SIG-M5 (cell line): ENCODE results near the gene CLK3.
"Not testable (repeated sequence)": the region's sequence is repeated elsewhere in the genome, so short reads cannot be mapped to it uniquely, and the experiment has no call there.

ENCODE experiments used
- DNase-seq: peaks from one replicate; lab custom pipeline; 2025; lab: John Stamatoyannopoulos, UW

CLK3 gene

DNA sequence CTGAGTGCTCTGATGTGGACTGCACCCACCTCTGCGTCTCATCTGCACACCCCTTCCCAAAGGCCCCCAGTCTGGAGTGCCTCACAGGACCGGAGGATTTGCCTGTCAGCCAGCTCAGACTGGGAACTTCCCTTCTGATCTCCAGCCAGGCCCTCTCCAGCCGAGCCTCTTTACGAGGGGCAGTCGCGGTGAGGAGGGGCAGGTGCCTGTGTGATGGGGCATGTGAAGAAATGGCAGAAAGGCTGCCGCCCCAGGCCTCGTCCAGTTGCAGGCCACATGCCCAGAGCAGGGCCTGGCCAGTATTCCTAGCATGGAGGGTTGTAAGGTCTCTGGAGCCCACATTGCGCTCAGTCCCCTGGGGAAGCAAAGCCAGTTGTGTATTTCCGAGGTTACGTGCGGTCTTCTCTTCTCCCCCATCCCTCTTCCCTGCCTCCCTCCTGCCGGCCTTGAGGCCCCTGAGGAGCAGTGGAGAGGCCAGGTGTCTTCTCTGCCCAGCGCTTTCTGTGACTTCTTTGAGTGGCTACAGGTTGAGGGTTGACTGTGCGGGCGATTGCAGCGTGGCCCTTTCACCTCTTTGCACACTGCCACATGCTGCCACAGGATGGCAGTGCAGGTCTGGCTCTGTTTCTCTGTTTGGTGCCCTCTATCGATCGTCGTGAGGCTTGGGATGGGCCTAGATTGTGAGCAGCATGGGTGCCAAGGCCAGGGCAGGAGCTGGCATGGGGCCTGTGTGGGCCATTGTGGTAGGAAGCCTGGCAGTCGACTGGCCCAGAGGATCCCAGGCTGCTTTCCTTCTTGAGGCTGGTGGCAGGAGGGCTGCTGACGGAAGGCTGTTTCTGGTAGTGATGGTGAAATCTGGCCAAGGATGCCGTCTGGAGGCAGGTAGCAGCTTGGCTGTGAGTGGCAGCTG is 5.3 kb downstream of the CLK3 start:
- DNase-seq, result peak; percentile 21

DNA sequence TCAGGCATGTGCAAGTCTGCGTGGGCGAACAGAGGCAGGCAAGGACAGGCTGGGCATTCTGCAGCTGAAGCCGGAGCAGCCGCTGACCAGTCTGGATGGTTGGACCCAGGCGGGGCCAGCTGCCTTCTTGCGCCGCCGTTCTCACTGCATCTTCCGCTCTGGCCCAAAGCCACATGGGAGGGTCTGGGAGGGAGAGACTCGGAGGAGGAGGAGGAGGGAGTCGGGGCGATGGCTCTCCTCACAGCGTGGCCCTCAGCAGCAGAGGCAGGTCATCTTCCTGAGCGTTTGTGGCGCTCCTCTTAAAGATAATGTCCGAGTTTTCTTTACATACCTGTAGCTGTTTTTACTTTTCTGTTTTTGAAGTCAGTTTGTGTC is 5.9 kb downstream of the CLK3 start:
- DNase-seq, result no peak

DNA sequence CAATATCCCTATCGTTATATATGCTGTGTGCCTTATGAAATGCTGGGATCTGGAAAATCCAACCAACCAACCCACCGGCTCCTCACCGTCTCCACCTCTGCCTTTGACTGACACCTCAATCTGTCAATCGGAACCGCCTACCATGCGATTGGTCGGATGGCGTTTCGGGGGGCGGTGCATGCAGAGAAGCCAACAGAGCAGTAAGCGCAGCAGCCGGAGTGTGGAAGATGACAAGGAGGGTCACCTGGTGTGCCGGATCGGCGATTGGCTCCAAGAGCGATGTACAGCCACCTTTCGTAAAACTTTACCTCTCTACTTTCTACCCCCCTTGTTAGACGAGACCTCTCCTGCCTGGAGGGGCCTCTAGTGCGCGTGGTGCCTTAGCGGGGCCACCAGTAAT is 6.3 kb downstream of the CLK3 start:
- no peak for DNase-seq

DNA sequence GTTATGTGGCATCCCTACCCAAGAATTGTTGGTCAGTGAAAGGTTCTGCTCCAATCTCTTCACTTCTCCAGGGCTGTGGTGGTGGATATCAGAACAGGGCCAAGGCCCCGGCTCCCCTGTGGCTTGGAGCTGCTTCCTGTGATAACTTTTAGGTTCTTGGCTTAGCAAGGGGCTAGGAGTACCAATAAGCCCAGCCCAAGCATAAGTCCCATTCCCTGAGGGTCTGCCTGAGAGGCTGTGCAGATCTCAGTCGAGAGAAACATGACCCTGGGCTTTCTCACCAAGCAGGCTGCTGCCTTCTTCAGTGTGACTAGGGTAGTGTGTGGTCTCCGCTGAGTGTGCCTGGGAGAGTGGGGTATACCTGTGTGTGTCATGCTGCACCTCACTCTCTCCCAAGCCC is 7.1 kb downstream of the CLK3 start:
- DNase-seq, result no peak

DNA sequence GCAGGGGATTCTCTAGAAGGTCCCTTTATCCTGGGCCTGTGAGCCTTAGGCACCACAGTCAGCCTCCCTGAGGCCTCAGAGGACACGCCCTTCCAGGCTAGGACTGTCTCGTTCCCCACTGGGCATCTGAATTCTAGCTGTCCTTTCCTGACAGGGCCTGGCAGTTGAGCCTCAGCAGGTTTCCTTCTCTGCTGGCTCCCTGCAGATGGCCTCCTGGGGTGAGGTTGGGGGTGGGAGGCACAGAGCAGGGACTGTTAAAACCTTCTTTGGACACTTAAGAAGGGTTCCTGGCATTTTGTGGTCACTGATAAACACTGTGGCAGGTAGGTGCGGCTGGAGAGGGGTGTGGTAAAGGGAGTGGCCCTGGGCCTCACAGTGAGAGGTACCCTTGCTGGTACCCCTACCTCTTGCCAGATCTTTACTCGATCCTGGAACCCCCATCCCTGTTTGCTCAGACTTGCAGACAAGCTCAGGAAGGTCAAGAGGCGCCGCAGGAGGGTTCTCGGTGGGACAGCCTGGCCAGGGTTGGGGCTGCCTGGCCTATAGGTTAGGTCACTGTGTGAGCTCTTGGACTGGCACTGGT is 8.5 kb downstream of the CLK3 start:
- DNase-seq, result no peak

DNA sequence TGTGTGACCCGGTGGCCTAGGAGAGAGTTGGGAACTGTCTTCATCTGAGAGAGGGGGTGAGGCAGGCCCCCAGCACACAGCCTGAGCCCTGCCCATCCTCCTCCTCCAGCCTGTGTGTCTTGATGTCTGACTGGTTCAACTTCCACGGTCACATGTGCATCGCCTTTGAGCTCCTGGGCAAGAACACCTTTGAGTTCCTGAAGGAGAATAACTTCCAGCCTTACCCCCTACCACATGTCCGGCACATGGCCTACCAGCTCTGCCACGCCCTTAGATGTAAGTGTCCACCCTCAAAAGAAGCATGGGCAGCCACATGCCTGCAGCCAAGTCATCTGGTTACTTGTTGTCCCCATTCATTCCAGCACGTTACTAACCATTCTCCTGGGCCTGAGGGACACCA is 10.1 kb downstream of the CLK3 start:
- no peak for DNase-seq

DNA sequence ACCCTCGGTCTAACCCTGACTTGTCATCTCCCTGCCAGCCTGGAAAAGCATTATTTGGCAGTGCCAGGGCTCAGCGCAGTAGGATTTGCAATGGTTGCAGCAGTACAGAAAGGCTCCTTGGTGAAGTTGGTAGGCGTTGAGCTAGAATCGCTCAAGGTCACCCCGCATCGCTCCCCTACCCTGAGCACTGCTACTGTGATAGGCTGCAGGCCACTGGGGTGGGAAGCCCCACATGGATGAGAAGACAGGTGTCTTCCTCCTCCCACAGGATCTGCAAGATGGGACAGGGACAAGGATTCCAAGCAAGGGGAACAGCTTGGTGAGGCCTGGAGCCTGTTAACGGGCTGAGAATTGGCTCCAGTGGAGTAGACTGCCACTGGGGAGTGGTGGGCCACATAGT is 10.7 kb downstream of the CLK3 start:
- DNase-seq, result no peak

DNA sequence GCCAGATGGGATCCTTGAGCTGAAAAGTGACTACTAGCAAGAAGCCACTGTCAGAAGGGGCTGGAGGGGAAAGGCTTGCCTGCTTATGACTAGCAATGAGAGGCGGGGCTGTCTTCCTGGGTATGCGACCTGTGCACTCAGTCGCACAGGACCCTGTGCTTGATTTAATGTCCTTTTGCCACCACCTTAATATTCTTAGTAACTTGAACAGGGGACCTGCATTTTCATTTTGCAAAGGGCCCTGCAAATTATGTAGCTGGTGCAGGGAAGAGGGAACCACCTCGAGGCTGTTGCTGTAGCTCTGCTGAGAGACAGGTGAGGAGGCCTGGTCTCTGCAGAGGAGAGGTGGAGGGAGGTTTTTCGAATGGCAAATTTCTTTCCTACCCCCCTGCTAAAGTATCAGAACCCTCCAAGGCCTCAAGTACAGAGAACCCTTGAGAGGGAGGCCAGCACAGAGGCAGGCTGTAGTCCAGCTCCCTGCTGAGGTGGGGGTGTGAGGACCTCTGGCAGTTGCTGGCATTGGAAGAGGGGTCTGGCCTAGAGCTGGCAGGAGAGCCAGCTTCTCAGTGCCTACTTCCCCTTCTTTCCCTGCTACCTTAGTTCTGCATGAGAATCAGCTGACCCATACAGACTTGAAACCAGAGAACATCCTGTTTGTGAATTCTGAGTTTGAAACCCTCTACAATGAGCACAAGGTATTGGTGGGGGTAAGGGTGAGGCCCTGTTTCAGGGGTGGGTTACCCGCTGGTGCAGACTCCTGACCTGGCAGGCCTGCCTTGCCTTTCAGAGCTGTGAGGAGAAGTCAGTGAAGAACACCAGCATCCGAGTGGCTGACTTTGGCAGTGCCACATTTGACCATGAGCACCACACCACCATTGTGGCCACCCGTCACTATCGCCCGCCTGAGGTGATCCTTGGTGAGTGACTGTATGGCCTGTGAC is 11.4 kb downstream of the CLK3 start:
- DNase-seq, result no peak

DNA sequence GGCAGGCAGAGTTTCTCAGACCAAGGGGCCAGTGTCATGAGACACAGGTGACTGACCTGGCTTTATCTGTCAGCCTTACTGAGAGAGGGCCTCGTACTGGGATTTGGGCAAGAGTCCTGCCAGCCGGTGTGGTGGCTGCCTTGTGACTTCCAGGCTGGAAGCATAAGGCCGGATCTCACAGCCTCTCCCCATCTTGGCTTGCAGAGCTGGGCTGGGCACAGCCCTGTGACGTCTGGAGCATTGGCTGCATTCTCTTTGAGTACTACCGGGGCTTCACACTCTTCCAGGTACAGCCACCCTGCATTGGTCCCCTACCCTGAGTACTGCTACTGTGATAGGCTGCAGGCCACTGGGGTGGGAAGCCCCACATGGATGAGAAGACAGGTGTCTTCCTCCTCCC is 12.1 kb downstream of the CLK3 start:
- DNase-seq, result no peak

DNA sequence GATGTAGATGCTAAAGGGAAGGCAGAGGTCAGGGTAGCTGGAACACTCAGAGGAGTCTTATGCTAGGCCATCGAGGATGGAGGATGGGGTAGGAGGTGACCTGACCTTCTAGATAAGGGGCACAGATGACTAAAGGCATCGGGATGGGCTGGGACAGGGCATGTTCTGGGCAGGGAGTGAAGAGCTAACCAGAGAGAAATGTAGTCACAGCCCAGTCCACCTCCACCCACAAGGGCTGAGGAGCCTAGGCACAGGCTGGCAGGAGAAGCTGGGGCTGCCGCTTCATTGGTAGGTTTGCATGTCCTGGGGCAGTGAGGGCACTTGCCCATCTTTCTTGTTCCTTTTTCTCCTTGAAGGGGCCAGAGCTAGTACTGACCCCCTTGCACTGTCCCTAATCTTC is 12.6 kb downstream of the CLK3 start:
- no peak for DNase-seq

DNA sequence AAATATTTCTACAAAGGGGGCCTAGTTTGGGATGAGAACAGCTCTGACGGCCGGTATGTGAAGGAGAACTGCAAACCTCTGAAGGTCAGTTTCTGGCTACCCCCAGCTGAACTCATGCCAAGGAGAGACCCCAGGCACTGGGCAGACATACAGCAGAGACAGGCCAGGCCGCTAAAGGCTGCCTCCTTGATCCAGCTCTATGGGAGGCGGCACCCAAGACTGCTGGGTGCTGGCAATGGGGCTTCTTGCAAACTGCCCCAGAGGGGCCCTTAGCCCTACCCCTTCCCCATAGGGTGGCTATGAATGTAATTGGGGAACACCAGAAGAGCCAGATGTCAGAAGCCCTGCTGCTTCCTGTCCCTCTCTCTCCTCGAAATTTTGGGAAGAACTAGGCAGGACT is 13.3 kb downstream of the CLK3 start:
- no peak for DNase-seq

DNA sequence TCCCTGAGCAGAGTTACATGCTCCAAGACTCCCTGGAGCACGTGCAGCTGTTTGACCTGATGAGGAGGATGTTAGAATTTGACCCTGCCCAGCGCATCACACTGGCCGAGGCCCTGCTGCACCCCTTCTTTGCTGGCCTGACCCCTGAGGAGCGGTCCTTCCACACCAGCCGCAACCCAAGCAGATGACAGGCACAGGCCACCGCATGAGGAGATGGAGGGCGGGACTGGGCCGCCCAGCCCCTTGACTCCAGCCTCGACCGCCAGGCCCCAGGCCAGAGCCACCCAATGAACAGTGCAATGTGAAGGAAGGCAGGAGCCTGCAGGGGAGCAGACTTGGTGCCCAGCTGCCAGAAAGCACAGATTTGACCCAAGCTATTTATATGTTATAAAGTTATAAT is 14.1 kb downstream of the CLK3 start:
- DNase-seq, result not testable (repeated sequence)

DNA sequence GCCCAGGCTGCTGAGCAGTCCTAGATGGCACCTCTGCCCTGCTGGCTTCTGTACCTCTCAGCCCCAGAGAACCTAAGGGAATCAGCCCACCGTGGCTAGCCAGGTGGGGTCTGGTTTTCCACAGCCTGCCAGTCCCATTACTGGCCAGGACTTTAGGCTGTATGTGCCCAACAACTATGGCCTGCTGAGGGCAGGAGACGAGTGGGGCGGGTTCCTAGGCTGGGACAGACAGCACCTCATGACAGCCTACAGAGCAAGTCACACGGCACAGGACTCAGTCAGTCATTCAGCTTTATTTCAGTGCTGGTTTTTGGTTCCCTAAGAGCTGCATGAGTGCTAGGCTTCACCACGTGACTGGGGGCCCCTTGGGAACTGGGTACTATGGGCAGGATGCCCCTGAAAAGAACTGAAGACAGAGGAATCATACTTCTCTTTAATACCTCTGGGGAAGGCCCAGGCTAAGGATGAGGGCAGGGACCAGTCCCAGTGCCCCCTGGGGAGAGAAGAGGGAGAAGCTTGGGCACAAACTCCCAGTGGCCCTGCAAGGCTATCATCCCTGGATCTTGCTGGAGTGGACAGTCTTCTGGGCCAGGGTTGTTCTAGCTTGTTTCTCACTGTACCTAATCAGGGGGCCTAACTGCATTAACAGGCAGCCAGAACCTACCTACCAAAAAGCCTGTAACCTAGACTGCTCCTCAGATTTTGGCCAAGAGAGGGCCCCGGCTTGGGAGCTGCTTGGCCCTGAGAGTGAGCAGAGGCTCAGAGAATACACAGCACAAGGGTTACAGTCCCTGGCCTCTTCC is 14.8 kb downstream of the CLK3 start:
- no peak for DNase-seq

DNA sequence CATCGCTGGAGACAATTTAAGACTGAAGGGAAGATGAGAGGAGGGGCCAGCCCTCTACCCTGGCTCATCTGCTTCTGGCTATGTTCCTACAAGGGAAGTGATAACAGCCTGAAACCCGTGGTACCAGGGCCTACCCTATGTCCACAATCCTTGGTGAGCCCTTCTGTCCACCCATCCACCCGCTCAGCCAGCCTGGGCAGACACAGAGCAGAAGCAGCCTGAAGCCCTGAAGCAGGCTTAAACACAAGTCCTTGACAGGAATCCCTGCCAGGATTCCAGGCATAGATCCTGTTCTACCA is 15.4 kb downstream of the CLK3 start:
- no peak for DNase-seq

DNA sequence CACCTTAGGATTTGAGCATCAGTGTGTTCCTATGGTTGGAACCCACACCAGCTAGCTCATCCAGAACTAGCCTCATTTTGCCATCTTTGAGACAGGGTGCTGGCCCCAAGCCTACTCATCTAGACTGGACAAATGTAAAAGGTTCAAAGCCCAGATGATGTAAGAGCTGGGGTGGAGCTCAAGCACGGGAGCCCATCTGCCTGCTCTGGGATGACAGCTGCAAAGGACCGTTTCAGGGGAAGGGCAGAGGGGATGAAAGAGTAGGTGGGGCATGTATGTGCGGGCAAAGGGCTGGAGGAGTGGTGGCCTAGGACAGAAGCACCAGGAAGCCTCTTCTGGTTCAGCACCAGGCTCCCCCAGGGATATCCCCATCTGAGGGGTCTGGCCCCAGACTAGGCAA is 15.8 kb downstream of the CLK3 start:
- DNase-seq, result no peak

DNA sequence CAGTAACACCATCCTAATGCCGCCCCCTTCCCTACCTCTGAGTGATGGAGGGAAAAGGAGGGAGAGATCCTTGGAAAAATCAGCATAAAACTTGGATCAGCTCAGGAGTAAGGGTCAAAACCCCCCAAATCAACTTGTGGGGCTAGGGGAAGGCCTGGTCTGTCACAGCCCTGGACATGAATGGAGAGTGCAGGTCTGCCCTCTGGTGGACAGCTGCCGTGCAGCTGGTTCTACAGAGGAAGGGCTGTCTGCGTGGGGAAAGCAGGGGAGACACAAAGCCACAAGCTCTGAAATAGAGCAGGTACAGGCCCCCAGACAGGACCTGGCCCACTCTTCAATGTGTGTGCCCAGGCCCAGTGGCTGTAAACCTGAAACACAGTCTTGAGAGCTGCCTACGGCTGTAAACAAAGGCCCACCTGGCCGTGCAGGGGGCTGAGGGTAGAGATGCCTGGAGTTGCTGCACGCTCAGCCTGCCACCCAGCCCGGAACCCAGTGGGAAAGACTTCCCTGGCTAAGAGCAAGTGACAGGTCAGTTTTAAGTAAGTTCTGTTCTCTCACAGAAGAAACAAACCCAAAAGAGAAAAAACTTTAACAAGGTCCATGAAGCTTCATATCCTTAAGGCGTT is 16.4 kb downstream of the CLK3 start:
- no peak for DNase-seq

DNA sequence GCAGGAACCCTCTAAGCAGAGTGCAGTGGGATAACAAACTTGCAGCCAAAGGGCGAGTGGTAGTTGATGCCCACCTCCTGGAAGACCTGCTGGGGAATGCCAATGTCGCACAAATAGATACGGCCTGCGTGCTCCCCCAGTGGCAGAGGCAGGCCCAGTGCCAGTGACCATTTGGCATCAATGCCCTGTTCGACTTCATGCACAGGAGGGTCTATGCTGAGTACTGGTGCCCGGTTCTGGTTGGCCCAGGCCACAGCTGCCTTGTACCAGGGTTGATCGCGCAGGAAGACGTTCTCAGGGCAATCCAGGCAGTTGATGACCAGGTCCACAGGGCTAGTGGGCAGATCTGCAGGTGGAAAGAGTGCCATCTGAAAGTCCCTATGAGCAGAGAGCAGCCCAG is 17.0 kb downstream of the CLK3 start:
- DNase-seq, result no peak

DNA sequence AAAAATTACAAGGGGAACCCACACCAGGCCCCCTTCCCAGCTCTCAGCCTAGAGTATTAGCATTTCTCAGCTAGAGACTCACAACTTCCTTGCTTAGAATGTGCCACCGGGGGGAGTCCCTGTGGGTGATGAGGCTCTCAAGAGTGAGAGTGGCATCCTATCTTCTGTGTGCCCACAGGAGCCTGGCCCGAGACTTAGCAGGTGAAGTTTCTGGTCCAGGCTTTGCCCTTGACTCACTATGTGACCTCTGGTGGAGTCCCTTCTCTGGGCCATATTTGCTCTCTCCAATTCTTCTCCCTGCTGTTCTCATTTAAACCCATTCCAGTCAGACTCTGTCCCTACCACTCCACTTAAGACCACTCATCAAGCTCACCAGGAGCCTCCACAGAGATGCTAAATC is 18.1 kb downstream of the CLK3 start:
- DNase-seq, result no peak

DNA sequence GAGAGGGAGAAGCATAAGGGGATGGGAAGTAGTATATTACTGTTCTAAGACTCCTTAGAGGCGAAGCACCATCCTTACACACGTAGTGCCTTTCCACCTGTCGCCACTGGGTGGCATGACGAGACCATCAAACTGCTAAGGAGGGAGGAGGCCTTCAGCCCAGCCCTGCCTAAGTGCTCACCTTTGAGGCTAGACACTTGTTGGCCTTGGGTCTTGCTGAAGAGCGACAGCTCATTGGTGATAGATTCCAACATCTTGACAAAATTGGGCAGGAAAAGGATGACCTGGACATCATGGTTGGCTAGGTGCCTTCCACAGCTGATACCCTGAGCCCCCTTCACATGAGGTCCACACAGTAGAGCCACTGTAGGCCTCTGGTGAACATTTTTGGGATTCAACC is 19.6 kb downstream of the CLK3 start:
- DNase-seq, result no peak

DNA sequence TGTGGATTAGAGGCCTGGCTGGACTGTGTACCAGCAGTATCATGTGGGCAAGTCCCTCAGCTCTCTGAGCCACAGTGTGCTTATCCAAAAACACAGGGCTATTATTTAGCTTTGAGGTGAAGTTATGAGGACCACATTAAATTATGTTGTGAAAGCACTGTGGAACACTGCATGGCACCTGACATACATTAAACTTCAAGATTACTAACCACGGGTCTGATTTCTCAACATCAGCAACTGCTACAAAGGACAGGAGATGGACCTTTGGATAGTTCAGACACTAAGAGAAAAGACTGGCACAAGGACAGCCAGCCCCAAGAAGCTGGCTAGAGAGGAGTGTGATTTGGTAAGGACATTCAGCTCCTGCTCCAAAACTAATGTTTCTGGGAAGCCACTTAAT is 21.3 kb downstream of the CLK3 start:
- no peak for DNase-seq

DNA sequence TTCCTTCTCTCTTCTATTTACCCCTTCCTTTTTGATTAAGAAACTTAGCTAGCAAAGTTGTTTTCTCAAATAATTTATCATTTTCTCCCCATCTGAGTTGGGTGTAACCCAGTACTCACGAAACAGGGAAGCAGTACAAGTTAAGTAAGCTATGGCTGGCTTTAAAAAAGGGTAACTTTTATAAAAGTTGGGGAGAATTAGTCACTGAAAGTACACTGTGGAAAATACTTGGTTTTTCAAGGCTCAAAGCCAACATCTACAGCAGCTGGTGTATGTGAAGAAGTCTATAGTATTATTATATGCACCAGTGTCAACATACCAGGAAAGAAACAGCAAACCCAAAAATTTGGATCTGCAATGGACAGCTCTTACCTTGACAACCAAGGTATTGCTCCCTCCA is 25.5 kb downstream of the CLK3 start:
- no peak for DNase-seq

DNA sequence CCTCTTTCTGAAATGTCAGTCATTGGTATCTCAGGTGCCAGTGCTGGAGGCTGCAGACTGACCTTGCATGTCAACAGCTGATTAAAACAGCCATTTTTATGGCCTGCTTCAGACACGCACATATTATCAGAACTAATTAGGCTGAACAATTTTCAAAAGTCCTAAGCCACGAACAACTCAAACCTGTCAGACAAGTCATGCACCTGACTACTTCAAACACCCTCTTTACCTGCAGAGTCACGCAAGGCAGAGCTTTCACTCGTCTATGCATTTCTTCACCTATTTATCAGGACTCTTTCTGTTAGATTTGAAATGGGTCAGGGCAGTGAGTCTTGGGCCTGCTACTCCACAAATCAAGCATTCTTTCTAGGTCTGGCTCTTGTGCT is 26.7 kb downstream of the CLK3 start:
- DNase-seq, result no peak
